CD4-positive, alpha-beta memory T cell (primary cell): ENCODE results near the gene EXTL1. TPM values are rescaled to one million over a fixed set of nuclear protein-coding genes. Genes with fewer than 3 reads are reported as not detected.

Source experiments
- CTCF ChIA-PET: fragments of 350-600 bp; sonication (Branson Sonifier 250); formaldehyde crosslinking; loops from one replicate; lab custom pipeline; 2021; ENCODE audit warnings: inconsistent platforms; ENCODE audit not compliant: partially characterized antibody; lab: Charles Lee
- POLR2A ChIA-PET: fragments of 350-600 bp; sonication (Branson Sonifier 250); formaldehyde crosslinking; loops from one replicate; lab custom pipeline; 2021; ENCODE audit not compliant: partially characterized antibody; lab: Charles Lee
- DNase-seq, 5 donors: peaks; one replicate each; pipeline versions ENCODE4 v3.0.0 to v3.0.0-alpha.2; 2020 to 2022; ENCODE audit warnings: mixed read lengths in 1 of 5
- H3K27ac ChIP-seq: one replicate; pipeline ENCODE4 v1.7.0; 2013; ENCODE audit warnings: low read depth, low read length
- H3K27me3 ChIP-seq: 2 replicates; pipeline ENCODE4 v1.7.0; 2013; ENCODE audit warnings: mild to moderate bottlenecking, low read length, moderate library complexity; ENCODE audit not compliant: insufficient read depth
- H3K36me3 ChIP-seq: 2 replicates; pipeline ENCODE4 v1.7.0; 2013; ENCODE audit warnings: mild to moderate bottlenecking, low read length, moderate library complexity; ENCODE audit not compliant: insufficient read depth
- H3K4me1 ChIP-seq: 2 replicates; pipeline ENCODE4 v1.7.0; 2013; ENCODE audit warnings: mild to moderate bottlenecking, low read length, moderate library complexity; ENCODE audit not compliant: insufficient read depth
- H3K4me3 ChIP-seq, 2 donors: one replicate each; pipeline ENCODE4 v1.7.0; 2013; ENCODE audit warnings: low read length in 2 of 2, mild to moderate bottlenecking in 1 of 2
- H3K9me3 ChIP-seq, 2 donors: one replicate each; pipeline ENCODE4 v1.7.0; 2013; ENCODE audit warnings: low read length in 2 of 2, control low read depth in 1 of 2; ENCODE audit not compliant: control insufficient read depth in 1 of 2
- H3K27ac Mint-ChIP-seq, 7 donors: one replicate each; pipeline ENCODE4 v1.8.0; 2020 to 2021; ENCODE audit warnings: mixed read lengths in 7 of 7, mild to moderate bottlenecking in 6 of 7, inconsistent platforms in 3 of 7, moderate library complexity in 3 of 7
- H3K27me3 Mint-ChIP-seq, 2 donors: one replicate each; pipeline ENCODE4 v1.8.0; 2020 to 2021; ENCODE audit warnings: mixed read lengths in 2 of 2
- H3K36me3 Mint-ChIP-seq, 2 donors: one replicate each; pipeline ENCODE4 v1.8.0; 2020 to 2021; ENCODE audit warnings: mixed read lengths in 2 of 2, inconsistent platforms in 1 of 2, mild to moderate bottlenecking in 1 of 2
- H3K4me1 Mint-ChIP-seq, 4 donors: one replicate each; pipeline ENCODE4 v1.8.0; 2020 to 2021; ENCODE audit warnings: mixed read lengths in 4 of 4, mild to moderate bottlenecking in 1 of 4
- H3K4me3 Mint-ChIP-seq, 8 donors: one replicate each; pipeline ENCODE4 v1.8.0; 2020 to 2021; ENCODE audit warnings: mixed read lengths in 8 of 8, mild to moderate bottlenecking in 7 of 8, moderate library complexity in 6 of 8, inconsistent platforms in 3 of 8
- H3K9me3 Mint-ChIP-seq, 8 donors: one replicate each; pipeline ENCODE4 v1.8.0; 2020 to 2021; ENCODE audit warnings: mixed read lengths in 8 of 8, mild to moderate bottlenecking in 5 of 8, inconsistent platforms in 3 of 8, moderate library complexity in 1 of 8
- intact Hi-C: fragments of 100-400 bp; cut with micrococcal nuclease; formaldehyde crosslinking; loops from one replicate; pipeline ENCODE4 v1.15.1; 2023
- polyA plus RNA-seq, 2 donors: library from polyadenylated mRNA; unstranded; fragments of 300-500 nt; fragmentation: Illumina TruSeq; gene quantifications; one replicate each; pipeline ENCODE4 v1.2.3, GENCODE V29; 2021
- total RNA-seq, 2 experiments: library from RNA; stranded (reverse); gene quantifications; one replicate each; pipeline ENCODE4 v1.2.3, GENCODE V29; 2021

EXTL1 gene
- total and polyA plus RNA-seq, 4 experiments from 2014 or later, result 0.12 to 0.19 TPM; not detected in 2

GRCh38 chr1:26078286-26079177 lies 57.0 kb downstream of the EXTL1 start:
- H3K27me3 Mint-ChIP-seq, result peaks cover 6 to 26% of the 10 kb centered on the region in 2 donors
- no peak overlapping the region for H3K4me3 Mint-ChIP-seq
- no peaks in the 10 kb centered on the region for H3K36me3 ChIP-seq
- no peak overlapping the region for H3K27ac ChIP-seq
- no peak overlapping the region for H3K27ac Mint-ChIP-seq
- intact Hi-C loops, result no loop called here
- POLR2A ChIA-PET, result no interaction called here
- no peaks in the 10 kb centered on the region for H3K9me3 ChIP-seq
- no peak for DNase-seq
- no peaks in the 10 kb centered on the region for H3K36me3 Mint-ChIP-seq
- H3K4me1 ChIP-seq, result peaks cover 9% of the 10 kb centered on the region
- CTCF ChIA-PET, result no interaction called here
- H3K27me3 ChIP-seq, result peaks cover 4% of the 10 kb centered on the region
- peaks cover 0 to 3% (median 0%) of the 10 kb centered on the region in 8 donors for H3K9me3 Mint-ChIP-seq
- no peak overlapping the region for H3K4me3 ChIP-seq
- H3K4me1 Mint-ChIP-seq, result peaks cover 5 to 10% (median 9%) of the 10 kb centered on the region in 4 donors

GRCh38 chr1:26079178-26079563 lies 57.6 kb downstream of the EXTL1 start:
- intact Hi-C loops, result no loop called here
- Mint-ChIP-seq H3K27me3 (peaks cover 11 to 30% of the 10 kb centered on the region in 2 donors), H3K4me1 (peaks cover 5 to 10% (median 9%) of the 10 kb centered on the region in 4 donors), H3K4me3 (no peak overlapping the region), H3K27ac (no peak overlapping the region), H3K36me3 (no peaks in the 10 kb centered on the region), H3K9me3 (peaks cover 0 to 3% (median 0%) of the 10 kb centered on the region in 8 donors)
- Histone ChIP-seq H3K4me3 (no peak overlapping the region), H3K36me3 (no peaks in the 10 kb centered on the region), H3K4me1 (peaks cover 9% of the 10 kb centered on the region), H3K9me3 (no peaks in the 10 kb centered on the region), H3K27me3 (peaks cover 4% of the 10 kb centered on the region), H3K27ac (no peak overlapping the region)
- CTCF ChIA-PET, result no interaction called here
- no peak for DNase-seq
- POLR2A ChIA-PET, result no interaction called here

- Histone ChIP-seq H3K4me1 (peaks cover 9% of the 10 kb centered on the region), H3K9me3 (no peaks in the 10 kb centered on the region), H3K27me3 (peaks cover 4% of the 10 kb centered on the region), H3K27ac (no peak overlapping the region), H3K4me3 (no peak overlapping the region), H3K36me3 (no peaks in the 10 kb centered on the region)
- Mint-ChIP-seq H3K27ac (no peak overlapping the region), H3K4me3 (no peak overlapping the region), H3K36me3 (no peaks in the 10 kb centered on the region), H3K4me1 (peaks cover 5 to 10% (median 8%) of the 10 kb centered on the region in 4 donors), H3K27me3 (peaks cover 10 to 36% of the 10 kb centered on the region in 2 donors), H3K9me3 (peaks cover 0 to 3% (median 0%) of the 10 kb centered on the region in 8 donors)
- ChIA-PET CTCF (no interaction called here), POLR2A (no interaction called here)
- intact Hi-C loops, result no loop called here
- DNase-seq, result no peak
Observed at GRCh38 chr1:26079960-26080814, 58.6 kb downstream of the EXTL1 start.

GRCh38 chr1:26081267-26082019 lies 59.9 kb downstream of the EXTL1 start:
- intact Hi-C loops, result no loop called here
- no peaks in the 10 kb centered on the region for H3K36me3 Mint-ChIP-seq
- no peak overlapping the region for H3K4me3 Mint-ChIP-seq
- Histone ChIP-seq H3K36me3 (no peaks in the 10 kb centered on the region), H3K27ac (no peak overlapping the region), H3K9me3 (no peaks in the 10 kb centered on the region), H3K4me3 (no peak overlapping the region), H3K27me3 (peaks cover 4% of the 10 kb centered on the region), H3K4me1 (no peaks in the 10 kb centered on the region)
- no peaks in the 10 kb centered on the region for H3K4me1 Mint-ChIP-seq
- H3K27me3 Mint-ChIP-seq, result peaks cover 12 to 29% of the 10 kb centered on the region in 2 donors
- peaks cover 0 to 3% (median 0%) of the 10 kb centered on the region in 8 donors for H3K9me3 Mint-ChIP-seq
- DNase-seq, result no peak
- H3K27ac Mint-ChIP-seq, result no peak overlapping the region
- CTCF ChIA-PET, result no interaction called here
- POLR2A ChIA-PET, result no interaction called here

GRCh38 chr1:26082020-26082350 lies 60.4 kb downstream of the EXTL1 start:
- H3K4me1 Mint-ChIP-seq, result no peaks in the 10 kb centered on the region
- Histone ChIP-seq H3K9me3 (no peaks in the 10 kb centered on the region), H3K4me1 (no peaks in the 10 kb centered on the region), H3K27me3 (peaks cover 4% of the 10 kb centered on the region), H3K4me3 (no peak overlapping the region), H3K36me3 (no peaks in the 10 kb centered on the region), H3K27ac (no peak overlapping the region)
- CTCF ChIA-PET, result no interaction called here
- no peaks in the 10 kb centered on the region for H3K36me3 Mint-ChIP-seq
- no peak overlapping the region for H3K4me3 Mint-ChIP-seq
- intact Hi-C loops, result no loop called here
- no peak overlapping the region for H3K27ac Mint-ChIP-seq
- DNase-seq, result no peak
- H3K9me3 Mint-ChIP-seq, result peaks cover 0 to 3% (median 0%) of the 10 kb centered on the region in 8 donors
- peaks cover 11 to 30% of the 10 kb centered on the region in 2 donors for H3K27me3 Mint-ChIP-seq
- POLR2A ChIA-PET, result no interaction called here

- intact Hi-C loops, result no loop called here
- ChIA-PET CTCF (interaction anchor here (1.9 kb wide), 1 partner anchor 62 kb away, joined by 5 read pairs; no protein-coding TSS in a partner anchor), POLR2A (no interaction called here)
- Mint-ChIP-seq H3K27ac (no peak overlapping the region), H3K4me1 (no peaks in the 10 kb centered on the region), H3K27me3 (peaks cover 10 to 24% of the 10 kb centered on the region in 2 donors), H3K4me3 (no peak overlapping the region), H3K36me3 (no peaks in the 10 kb centered on the region), H3K9me3 (no peaks in the 10 kb centered on the region)
- DNase-seq, result no peak
- Histone ChIP-seq H3K9me3 (no peaks in the 10 kb centered on the region), H3K4me1 (no peaks in the 10 kb centered on the region), H3K4me3 (no peak overlapping the region), H3K27me3 (peaks cover 4% of the 10 kb centered on the region), H3K27ac (no peak overlapping the region), H3K36me3 (no peaks in the 10 kb centered on the region)
Observed at GRCh38 chr1:26083208-26083607, 61.6 kb downstream of the EXTL1 start.
